Measurements from ENCODE around the gene VWCE.

The VWCE gene

DNA sequence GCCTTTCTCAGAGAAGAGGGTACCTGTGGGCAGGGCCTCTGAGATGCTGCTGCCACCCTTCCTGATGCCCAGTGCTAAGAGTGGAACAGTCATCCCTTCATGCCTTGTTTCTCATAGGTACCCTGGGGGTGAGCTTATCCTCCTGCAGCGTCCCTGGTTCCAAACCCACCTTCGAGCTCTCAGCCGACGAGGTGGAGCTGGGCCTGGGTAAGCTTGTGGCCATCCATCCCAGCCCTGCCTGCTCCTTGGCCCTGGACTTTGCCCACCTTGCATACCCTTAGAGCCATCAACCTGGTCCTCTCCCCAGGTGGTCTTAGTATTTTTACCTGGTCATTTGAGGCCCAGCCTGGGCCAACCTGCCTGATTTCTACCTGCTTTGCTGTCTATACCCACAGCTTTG, 46.6 kb upstream of the VWCE start:
- H3K27me3 ChIP-seq (ENCODE audit: insufficient read depth, poor library complexity, severe bottlenecking) = no peaks in the 10 kb centered on the region
- H3K27ac ChIP-seq (replicated peaks) = no peak overlapping the region
- TF ChIP-seq, protein P1, sequence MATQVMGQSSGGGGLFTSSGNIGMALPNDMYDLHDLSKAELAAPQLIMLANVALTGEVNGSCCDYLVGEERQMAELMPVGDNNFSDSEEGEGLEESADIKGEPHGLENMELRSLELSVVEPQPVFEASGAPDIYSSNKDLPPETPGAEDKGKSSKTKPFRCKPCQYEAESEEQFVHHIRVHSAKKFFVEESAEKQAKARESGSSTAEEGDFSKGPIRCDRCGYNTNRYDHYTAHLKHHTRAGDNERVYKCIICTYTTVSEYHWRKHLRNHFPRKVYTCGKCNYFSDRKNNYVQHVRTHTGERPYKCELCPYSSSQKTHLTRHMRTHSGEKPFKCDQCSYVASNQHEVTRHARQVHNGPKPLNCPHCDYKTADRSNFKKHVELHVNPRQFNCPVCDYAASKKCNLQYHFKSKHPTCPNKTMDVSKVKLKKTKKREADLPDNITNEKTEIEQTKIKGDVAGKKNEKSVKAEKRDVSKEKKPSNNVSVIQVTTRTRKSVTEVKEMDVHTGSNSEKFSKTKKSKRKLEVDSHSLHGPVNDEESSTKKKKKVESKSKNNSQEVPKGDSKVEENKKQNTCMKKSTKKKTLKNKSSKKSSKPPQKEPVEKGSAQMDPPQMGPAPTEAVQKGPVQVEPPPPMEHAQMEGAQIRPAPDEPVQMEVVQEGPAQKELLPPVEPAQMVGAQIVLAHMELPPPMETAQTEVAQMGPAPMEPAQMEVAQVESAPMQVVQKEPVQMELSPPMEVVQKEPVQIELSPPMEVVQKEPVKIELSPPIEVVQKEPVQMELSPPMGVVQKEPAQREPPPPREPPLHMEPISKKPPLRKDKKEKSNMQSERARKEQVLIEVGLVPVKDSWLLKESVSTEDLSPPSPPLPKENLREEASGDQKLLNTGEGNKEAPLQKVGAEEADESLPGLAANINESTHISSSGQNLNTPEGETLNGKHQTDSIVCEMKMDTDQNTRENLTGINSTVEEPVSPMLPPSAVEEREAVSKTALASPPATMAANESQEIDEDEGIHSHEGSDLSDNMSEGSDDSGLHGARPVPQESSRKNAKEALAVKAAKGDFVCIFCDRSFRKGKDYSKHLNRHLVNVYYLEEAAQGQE (IDR thresholded peaks at IDR 0.05; ENCODE audit: insufficient replicate concordance, low read depth) = no peak
- TF ChIP-seq SPI1 (IDR thresholded peaks at IDR 0.05; ENCODE audit: borderline replicate concordance, low read depth) = no peak
- no peak for TF ChIP-seq CTCF (IDR thresholded peaks at IDR 0.05; ENCODE audit: insufficient read depth, low read length)
- TF ChIP-seq GABPA (IDR thresholded peaks at IDR 0.05; ENCODE audit: low read depth) = no peak
- no peak for TF ChIP-seq POLR2AphosphoS5 (IDR thresholded peaks at IDR 0.05; ENCODE audit: low read depth)
- no peak for DNase-seq (ENCODE audit: low read depth in 1 of 2, low spot score in 1 of 2)
- no peak overlapping the region for H3K4me3 ChIP-seq (replicated peaks; ENCODE audit: insufficient read depth, low read length)

DNA sequence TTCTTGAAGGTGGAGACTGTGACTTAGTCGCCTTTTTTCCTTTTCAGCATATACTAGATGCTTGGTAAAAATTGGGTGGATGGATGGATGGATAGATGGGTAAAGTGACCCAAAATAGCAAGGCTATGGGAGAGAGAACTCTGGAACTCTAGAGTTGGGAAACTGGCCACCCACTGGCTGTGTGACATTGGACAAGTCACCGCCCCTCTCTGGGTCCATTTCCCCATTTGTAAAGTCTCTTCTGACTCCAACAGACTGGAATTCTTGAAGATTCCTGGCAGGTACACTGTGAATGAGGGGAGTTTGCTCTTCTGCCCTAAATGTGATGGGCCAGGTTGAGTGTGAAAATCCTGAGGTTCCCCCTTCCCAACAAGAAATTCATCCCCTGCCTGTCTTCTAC, 45.9 kb upstream of the VWCE start:
- no peaks in the 10 kb centered on the region for H3K27me3 ChIP-seq (ENCODE audit: insufficient read depth, poor library complexity, severe bottlenecking)
- no peak overlapping the region for H3K4me3 ChIP-seq (replicated peaks; ENCODE audit: insufficient read depth, low read length)
- TF ChIP-seq GABPA (IDR thresholded peaks at IDR 0.05; ENCODE audit: low read depth) (no peak), POLR2AphosphoS5 (IDR thresholded peaks at IDR 0.05; ENCODE audit: low read depth) (no peak), SPI1 (IDR thresholded peaks at IDR 0.05; ENCODE audit: borderline replicate concordance, low read depth) (no peak), CTCF (IDR thresholded peaks at IDR 0.05; ENCODE audit: insufficient read depth, low read length) (no peak)
- TF ChIP-seq, protein P1 (IDR thresholded peaks at IDR 0.05; ENCODE audit: insufficient replicate concordance, low read depth) = no peak
- H3K27ac ChIP-seq (replicated peaks) = no peak overlapping the region
- no peak for DNase-seq (ENCODE audit: low read depth in 1 of 2, low spot score in 1 of 2)

GRCh38 chr11:61339490-61339878, 44.4 kb upstream of the VWCE start:
- Histone ChIP-seq H3K27me3 (ENCODE audit: insufficient read depth, poor library complexity, severe bottlenecking) (no peaks in the 10 kb centered on the region), H3K4me3 (replicated peaks; ENCODE audit: insufficient read depth, low read length) (no peak overlapping the region), H3K27ac (replicated peaks) (no peak overlapping the region)
- DNase-seq (ENCODE audit: low read depth in 1 of 2, low spot score in 1 of 2) = no peak
- TF ChIP-seq SPI1 (IDR thresholded peaks at IDR 0.05; ENCODE audit: borderline replicate concordance, low read depth) = no peak
- TF ChIP-seq, protein P1 (IDR thresholded peaks at IDR 0.05; ENCODE audit: insufficient replicate concordance, low read depth) = no peak
- TF ChIP-seq POLR2AphosphoS5 (IDR thresholded peaks at IDR 0.05; ENCODE audit: low read depth) = no peak
- TF ChIP-seq GABPA (IDR thresholded peaks at IDR 0.05; ENCODE audit: low read depth) = no peak
- no peak for TF ChIP-seq CTCF (IDR thresholded peaks at IDR 0.05; ENCODE audit: insufficient read depth, low read length)

Data from HL-60 (cell line).